Measurements from ENCODE around the gene SERPINB8. TPM values are rescaled to one million over a fixed set of nuclear protein-coding genes. Genes with fewer than 3 reads are reported as not detected.
"Not testable (repeated sequence)": the region's sequence is repeated elsewhere in the genome, so short reads cannot be mapped to it uniquely, and the experiment has no call there.

The SERPINB8 gene, protein sequence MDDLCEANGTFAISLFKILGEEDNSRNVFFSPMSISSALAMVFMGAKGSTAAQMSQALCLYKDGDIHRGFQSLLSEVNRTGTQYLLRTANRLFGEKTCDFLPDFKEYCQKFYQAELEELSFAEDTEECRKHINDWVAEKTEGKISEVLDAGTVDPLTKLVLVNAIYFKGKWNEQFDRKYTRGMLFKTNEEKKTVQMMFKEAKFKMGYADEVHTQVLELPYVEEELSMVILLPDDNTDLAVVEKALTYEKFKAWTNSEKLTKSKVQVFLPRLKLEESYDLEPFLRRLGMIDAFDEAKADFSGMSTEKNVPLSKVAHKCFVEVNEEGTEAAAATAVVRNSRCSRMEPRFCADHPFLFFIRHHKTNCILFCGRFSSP
- polyA plus RNA-seq (2012; ENCODE audit: insufficient read depth, insufficient read length, low read depth), result 1.1 TPM

DNA sequence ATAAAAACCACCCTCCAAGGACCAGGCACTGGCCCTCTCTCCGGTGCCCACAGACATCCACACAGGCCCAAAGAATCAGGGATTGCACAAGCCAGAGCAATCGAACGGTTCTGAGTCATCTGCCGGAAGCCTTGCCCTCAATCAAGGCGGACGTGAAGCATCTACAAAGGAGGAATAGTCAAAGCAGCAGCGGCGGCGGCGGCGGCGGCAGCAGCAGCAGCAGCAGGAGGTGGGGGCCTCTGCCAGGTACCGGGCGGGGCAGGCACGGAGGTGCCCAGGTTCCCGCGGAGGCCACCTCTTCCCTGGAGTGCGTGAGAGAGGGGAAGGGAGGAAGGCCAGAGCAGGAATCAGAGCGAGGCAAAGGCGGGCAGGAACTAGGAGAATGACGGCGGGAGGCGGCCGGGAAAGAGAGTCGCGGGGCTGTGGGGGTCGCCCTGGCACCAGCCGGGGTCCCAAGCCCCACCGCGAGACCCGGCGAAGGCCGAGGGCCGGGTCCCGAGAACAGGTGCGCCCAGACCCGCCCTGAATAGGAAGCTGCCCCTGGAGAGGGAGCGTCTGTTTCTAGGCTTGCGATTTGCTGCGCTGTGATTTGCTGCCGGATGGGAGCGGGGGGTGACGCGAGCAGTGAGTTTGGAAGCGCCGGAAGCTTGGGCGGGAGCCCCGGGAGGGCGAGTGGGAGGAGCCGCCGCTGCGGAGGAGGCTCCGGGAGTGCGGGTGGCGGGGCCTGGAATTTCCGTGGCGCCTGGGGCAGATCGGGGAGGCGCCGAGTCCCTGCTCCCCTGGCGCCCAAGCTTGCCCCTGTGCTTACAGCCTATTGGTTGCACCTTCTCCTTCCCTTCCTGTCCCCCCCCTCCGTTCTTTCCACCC lies at the start of gene SERPINB8:
SERPINB8 (plus strand) TSS at position 140 of the 867 bp plus-strand sequence. CDS start 8,228 bp downstream, outside the sequence.
- H3K36me3 ChIP-seq, result no peaks in the 10 kb centered on the region
- TF ChIP-seq, protein P1, sequence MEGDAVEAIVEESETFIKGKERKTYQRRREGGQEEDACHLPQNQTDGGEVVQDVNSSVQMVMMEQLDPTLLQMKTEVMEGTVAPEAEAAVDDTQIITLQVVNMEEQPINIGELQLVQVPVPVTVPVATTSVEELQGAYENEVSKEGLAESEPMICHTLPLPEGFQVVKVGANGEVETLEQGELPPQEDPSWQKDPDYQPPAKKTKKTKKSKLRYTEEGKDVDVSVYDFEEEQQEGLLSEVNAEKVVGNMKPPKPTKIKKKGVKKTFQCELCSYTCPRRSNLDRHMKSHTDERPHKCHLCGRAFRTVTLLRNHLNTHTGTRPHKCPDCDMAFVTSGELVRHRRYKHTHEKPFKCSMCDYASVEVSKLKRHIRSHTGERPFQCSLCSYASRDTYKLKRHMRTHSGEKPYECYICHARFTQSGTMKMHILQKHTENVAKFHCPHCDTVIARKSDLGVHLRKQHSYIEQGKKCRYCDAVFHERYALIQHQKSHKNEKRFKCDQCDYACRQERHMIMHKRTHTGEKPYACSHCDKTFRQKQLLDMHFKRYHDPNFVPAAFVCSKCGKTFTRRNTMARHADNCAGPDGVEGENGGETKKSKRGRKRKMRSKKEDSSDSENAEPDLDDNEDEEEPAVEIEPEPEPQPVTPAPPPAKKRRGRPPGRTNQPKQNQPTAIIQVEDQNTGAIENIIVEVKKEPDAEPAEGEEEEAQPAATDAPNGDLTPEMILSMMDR (IDR thresholded peaks at IDR 0.05; ENCODE audit: low read depth, low read length), result no peak
- no peaks in the 10 kb centered on the region for H3K27me3 ChIP-seq
- DNase-seq, result peak; percentile 83
- H3K4me1 ChIP-seq, result no peaks in the 10 kb centered on the region
- no peaks in the 10 kb centered on the region for H3K9me3 ChIP-seq
- peak within 1 kb of the TSS; percentile 61 for H3K4me3 ChIP-seq (ENCODE audit: low read depth, low read length)

DNA sequence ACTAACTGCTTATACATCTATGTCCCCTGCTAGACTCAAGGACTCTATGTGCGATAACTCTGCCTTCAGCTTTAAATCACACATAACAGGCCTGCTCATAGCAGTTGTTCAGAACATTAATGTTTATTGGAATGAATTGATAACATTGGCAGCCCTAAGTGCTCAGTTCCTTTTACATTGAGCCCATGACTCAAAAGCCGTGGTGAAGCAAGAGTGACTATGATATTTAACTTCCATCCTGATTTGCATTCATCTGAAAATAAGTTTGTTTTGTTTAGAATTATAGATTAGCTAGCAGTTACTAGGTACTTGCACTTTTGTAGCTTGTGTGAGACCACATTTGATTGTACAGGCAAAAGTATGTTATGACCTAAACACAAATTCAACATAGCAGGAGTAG lies 47.8 kb upstream of the SERPINB8 start:
- no peaks in the 10 kb centered on the region for H3K4me1 ChIP-seq
- TF ChIP-seq, protein P1 (IDR thresholded peaks at IDR 0.05; ENCODE audit: low read depth, low read length), result no peak
- no peaks in the 10 kb centered on the region for H3K27me3 ChIP-seq
- H3K36me3 ChIP-seq, result no peaks in the 10 kb centered on the region
- no peak overlapping the region for H3K4me3 ChIP-seq (ENCODE audit: low read depth, low read length)
- no peak for DNase-seq
- H3K9me3 ChIP-seq, result no peaks in the 10 kb centered on the region

DNA sequence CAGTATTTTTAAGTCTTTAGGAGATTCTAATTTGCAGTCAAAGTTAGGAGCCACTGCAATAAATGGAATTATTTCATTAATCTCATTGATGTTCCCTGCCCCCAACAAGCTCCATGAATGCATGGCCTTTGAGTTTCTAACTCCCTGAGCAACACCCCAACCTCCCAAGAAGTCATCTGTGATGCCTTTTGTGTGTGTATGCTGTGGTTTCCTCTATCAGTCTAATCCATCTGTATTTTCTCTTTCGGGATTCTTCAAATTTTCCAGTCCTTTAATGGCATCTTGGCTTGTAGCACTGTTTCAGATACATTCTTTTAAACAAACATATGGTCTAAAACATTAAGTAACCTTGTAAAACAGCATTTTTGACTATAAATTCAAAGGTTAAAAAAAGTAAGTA lies 45.3 kb upstream of the SERPINB8 start:
- DNase-seq, result no peak
- TF ChIP-seq, protein P1 (IDR thresholded peaks at IDR 0.05; ENCODE audit: low read depth, low read length), result no peak
- no peak overlapping the region for H3K4me3 ChIP-seq (ENCODE audit: low read depth, low read length)
- no peaks in the 10 kb centered on the region for H3K9me3 ChIP-seq
- H3K27me3 ChIP-seq, result no peaks in the 10 kb centered on the region
- no peaks in the 10 kb centered on the region for H3K4me1 ChIP-seq
- no peaks in the 10 kb centered on the region for H3K36me3 ChIP-seq

DNA sequence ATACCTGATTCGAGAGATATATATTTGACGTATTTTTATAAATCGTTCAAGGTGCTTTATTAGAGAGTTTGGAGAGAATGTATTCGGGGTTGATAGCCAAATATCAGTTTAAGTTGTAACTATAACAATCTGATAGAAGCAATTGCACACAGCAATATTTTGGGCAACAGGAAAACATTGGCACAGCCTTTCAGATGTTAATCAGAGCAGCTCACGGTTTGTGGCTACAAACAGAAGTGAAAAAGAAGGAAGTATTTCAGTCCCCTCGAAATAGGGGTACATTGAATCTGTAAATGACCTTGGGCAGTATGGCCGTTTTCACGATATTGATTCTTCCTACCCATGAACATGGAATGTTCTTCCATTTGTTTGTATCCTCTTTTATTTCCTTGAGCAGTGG lies 41.5 kb upstream of the SERPINB8 start:
- H3K4me1 ChIP-seq, result no peaks in the 10 kb centered on the region
- no peak for DNase-seq
- H3K4me3 ChIP-seq (ENCODE audit: low read depth, low read length), result no peak overlapping the region
- TF ChIP-seq, protein P1 (IDR thresholded peaks at IDR 0.05; ENCODE audit: low read depth, low read length), result no peak
- H3K9me3 ChIP-seq, result no peaks in the 10 kb centered on the region
- H3K27me3 ChIP-seq, result no peaks in the 10 kb centered on the region
- no peaks in the 10 kb centered on the region for H3K36me3 ChIP-seq

DNA sequence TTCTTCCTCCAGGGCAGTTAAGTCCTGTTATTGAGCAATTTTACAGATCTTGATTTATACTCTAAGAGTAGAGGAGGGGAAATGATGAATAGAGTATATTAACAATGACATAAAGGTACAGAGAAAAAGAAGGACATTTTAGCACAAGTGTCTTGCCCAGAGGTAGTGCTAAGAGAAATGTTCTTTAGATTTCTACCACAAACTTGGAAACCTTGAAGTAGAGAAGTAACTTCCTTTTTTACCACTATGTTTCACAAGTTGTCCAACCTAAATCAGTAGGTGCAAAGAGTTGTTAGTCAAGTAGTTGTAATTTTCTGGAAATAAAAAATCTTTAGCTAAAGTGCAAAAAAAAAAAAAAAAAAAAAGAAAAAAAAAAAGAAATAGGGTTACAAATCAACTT lies 40.5 kb upstream of the SERPINB8 start:
- H3K9me3 ChIP-seq; DNase-seq; H3K36me3 ChIP-seq; H3K4me1 ChIP-seq; H3K4me3 ChIP-seq (ENCODE audit: low read depth, low read length); H3K27me3 ChIP-seq: not testable (repeated sequence)

DNA sequence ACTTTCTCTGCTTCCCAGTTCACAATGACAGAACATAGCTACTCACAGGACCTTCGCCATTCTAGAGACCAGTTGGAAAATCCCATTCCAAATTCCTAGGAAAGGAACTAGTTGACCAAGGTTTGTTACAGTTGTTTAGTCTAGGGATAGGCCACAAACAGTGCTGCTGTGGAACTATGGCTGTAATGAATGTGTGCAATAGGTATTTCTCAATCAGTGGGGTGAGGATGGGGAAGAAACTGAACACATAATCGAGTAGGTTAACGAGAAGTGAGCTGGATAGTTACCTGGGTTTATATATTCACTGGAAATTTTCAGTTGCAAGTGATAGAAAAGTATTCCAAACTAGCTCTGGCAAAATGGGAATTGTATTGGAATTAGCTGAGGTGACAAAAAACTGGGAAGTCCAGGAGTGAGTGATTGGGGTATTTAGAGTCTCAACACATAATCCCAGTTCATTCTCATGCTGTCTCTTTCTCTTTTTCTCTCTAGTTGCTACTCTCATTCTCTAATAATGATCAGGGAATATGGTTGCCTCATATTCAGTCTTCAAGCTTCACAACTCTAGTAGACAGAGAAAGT lies 39.0 kb upstream of the SERPINB8 start:
- DNase-seq, result no peak
- TF ChIP-seq, protein P1 (IDR thresholded peaks at IDR 0.05; ENCODE audit: low read depth, low read length), result no peak
- Histone ChIP-seq H3K36me3 (no peaks in the 10 kb centered on the region), H3K27me3 (no peaks in the 10 kb centered on the region), H3K9me3 (no peaks in the 10 kb centered on the region), H3K4me1 (no peaks in the 10 kb centered on the region), H3K4me3 (ENCODE audit: low read depth, low read length) (no peak overlapping the region)
